K562 (cell line): ENCODE data around the gene MALAT1. TPM values are rescaled to one million over a fixed set of nuclear protein-coding genes. Genes with fewer than 3 reads are reported as not detected.

Experiments used
- CLOCK ChIP-seq: fragments of 250-450 bp; sonication (Bioruptor Pico); IDR thresholded peaks from 2 replicates; pipeline ENCODE4 v1.4.0; 2020; ENCODE audit warnings: mild to moderate bottlenecking, moderate library complexity, borderline replicate concordance
- DPF2 ChIP-seq: fragments of 450-650 bp; IDR thresholded peaks from 2 replicates; pipeline ENCODE4 v1.6.1; 2016
- E2F1 ChIP-seq: sonication (generic); formaldehyde crosslinking; IDR thresholded peaks from 2 replicates; pipeline ENCODE4 v1.8.1; 2023; ENCODE audit warnings: mild to moderate bottlenecking, missing genetic modification reagents, moderate library complexity
- ELF1 ChIP-seq: fragments of 200-800 bp; sonication (Bioruptor generic); IDR thresholded peaks from 2 replicates; pipeline ENCODE4 v1.6.1; 2016; ENCODE audit warnings: missing genetic modification characterization, missing compliant biosample characterization
- KLF13 ChIP-seq: fragments of 450-650 bp; IDR thresholded peaks from 2 replicates; pipeline ENCODE4 v1.6.1; 2016; ENCODE audit warnings: missing genetic modification characterization, low read depth, mild to moderate bottlenecking, missing compliant biosample characterization, moderate library complexity, borderline replicate concordance
- MAFF ChIP-seq: IDR thresholded peaks from 2 replicates; pipeline ENCODE4 v1.6.1; 2012; ENCODE audit warnings: low read length, improper control_type of control experiment
- NONO ChIP-seq, 2 experiments: fragments of 200-400 bp in 1 of 2; fragments of 450-650 bp in 1 of 2; formaldehyde crosslinking in 1 of 2; IDR thresholded peaks; 2 replicates each; pipeline ENCODE4 v1.6.1; 2017; ENCODE audit warnings: low read depth in 2 of 2, mild to moderate bottlenecking in 2 of 2, moderate library complexity in 2 of 2, low read length in 1 of 2
- POLR2B ChIP-seq: fragments of 450-650 bp; IDR thresholded peaks from 2 replicates; pipeline ENCODE4 v1.6.1; 2018; ENCODE audit warnings: low read depth; ENCODE audit not compliant: partially characterized antibody
- SNRNP70 ChIP-seq: fragments of 200-400 bp; formaldehyde crosslinking; optimal IDR thresholded peaks from 2 replicates; pipeline ENCODE3; 2017; ENCODE audit warnings: low read depth, low read length
- TFAM ChIP-seq: fragments of 250-450 bp; sonication (Bioruptor Pico); conservative IDR thresholded peaks from 2 replicates; pipeline ENCODE4 v1.5.0; 2021; ENCODE audit warnings: mild to moderate bottlenecking, moderate library complexity
- ZBTB43 ChIP-seq: sonication (generic); formaldehyde crosslinking; IDR thresholded peaks from 2 replicates; pipeline ENCODE4 v1.8.0; 2023; ENCODE audit warnings: mild to moderate bottlenecking, missing genetic modification reagents
- ZNF395 ChIP-seq: fragments of 200-800 bp; sonication (Bioruptor generic); IDR thresholded peaks from 2 replicates; pipeline ENCODE4 v1.6.1; 2017; ENCODE audit warnings: missing genetic modification characterization, missing compliant biosample characterization
- ZNF561 ChIP-seq: fragments of 450-650 bp; formaldehyde crosslinking; conservative IDR thresholded peaks from 2 replicates; pipeline ENCODE4 v1.4.0; 2020; ENCODE audit warnings: mild to moderate bottlenecking, moderate library complexity
- ZNF655 ChIP-seq: fragments of 250-450 bp; sonication (Bioruptor Pico); IDR thresholded peaks from 2 replicates; pipeline ENCODE4 v1.5.0; 2021
- ZNF740 ChIP-seq, 3 experiments: fragments of 200-800 bp in 1 of 3; sonication (Bioruptor generic) in 1 of 3; sonication (generic) in 1 of 3; formaldehyde crosslinking in 1 of 3; IDR thresholded peaks; 2 replicates each; pipeline versions ENCODE4 v1.6.1 to v1.8.0; 2016 to 2022; ENCODE audit warnings: mild to moderate bottlenecking in 2 of 3, missing compliant biosample characterization in 2 of 3, missing genetic modification characterization in 2 of 3, missing genetic modification reagents in 1 of 3
- polyA plus RNA-seq, 8 experiments: library from polyadenylated mRNA; depleted of rRNA in 4 of 8; stranded (reverse) in 5 of 8; unstranded in 3 of 8; fragments of >200 nt; fragmentation: Nextera tagmentation in 2 of 8; fragmentation: Illumina TruSeq in 1 of 8; extraction: Ambion mirVana in 2 of 8; extraction: Trizol in 1 of 8; gene quantifications; 2 replicates each; pipeline versions ENCODE4 v1.2.1 to v1.2.3, GENCODE V29; 2011 to 2014; ENCODE audit warnings: inconsistent platforms in 1 of 8, missing spikeins in 1 of 8
- total RNA-seq, 7 experiments: library from RNA; depleted of rRNA in 6 of 7; stranded (reverse); fragments of >200 nt in 6 of 7; fragmentation: Illumina TruSeq in 2 of 7; extraction: Trizol in 2 of 7; gene quantifications; 2 replicates each; pipeline versions ENCODE4 v1.2.1 to v1.2.3, GENCODE V29; 2011 to 2021; ENCODE audit warnings: low replicate concordance in 1 of 7

MALAT1 gene
- total and polyA plus RNA-seq, 9 of the 15 experiments (the other 6 are each of a cell fraction or from before 2014, with no cell fraction given) = 363 to 8,715 (median 2,351) TPM

- TF ChIP-seq CLOCK (no peak), ELF1 (tag) (0 out of 2 replicates have a peak, but pooled peaks have one; percentile 9), ZNF561 (CRISPR knock-in tag) (peak; percentile 78; the same call in 1 of the 2 replicates), DPF2 (peak; percentile 59), ZNF395 (no peak), NONO (IDR thresholded peaks at IDR 0.05; ENCODE audit: low read depth in 2 of 2, low read length in 1 of 2) (peak in 1 of 2 experiments; percentile 34; a peak in 1 of 4 replicates), MAFF (peak; percentile 20; the same call in 1 of the 2 replicates), KLF13 (tag) (no peak), E2F1 (CRISPR knock-in tag) (no peak), ZNF655 (peak; percentile 22; the same call in 1 of the 2 replicates), TFAM (CRISPR knock-in tag) (no peak), POLR2B (peak; percentile 89), ZBTB43 (CRISPR knock-in tag) (peak; percentile 72; the same call in 1 of the 2 replicates), ZNF740 (CRISPR knock-in tag; IDR thresholded peaks at IDR 0.05) (peak; percentile 38; the same call in 1 of the 2 replicates), ZNF740 (tag; IDR thresholded peaks at IDR 0.05) (no peak), SNRNP70 (peak; percentile 19)
These were observed 3.9 kb downstream of the MALAT1 start (continued) for GRCh38 chr11:65502555-65503367.
